Thoracic aorta (tissue), 2 donors: ENCODE measurements around the gene PPP1R7. TPM values are rescaled to one million over a fixed set of nuclear protein-coding genes. Genes with fewer than 3 reads are reported as not detected.

Experiments used
- ATAC-seq: fragments of 150-250 bp; one replicate; pipeline ENCODE4 v1.8.0; 2017; ENCODE audit warnings: low read depth; ENCODE audit not compliant: insufficient number of reproducible peaks, low FRiP score
- DNase-seq: peaks from one replicate; pipeline ENCODE4 v3.0.0-alpha.2; 2020; ENCODE audit warnings: low spot score
- H3K27ac ChIP-seq, 2 donors: fragments of 200-600 bp; sonication (generic); 1 replicate in 1 of 2; 2 replicates in 1 of 2; pipeline ENCODE4 v1.5.1; 2016; ENCODE audit warnings: mild to moderate bottlenecking in 2 of 2, moderate library complexity in 2 of 2
- H3K27me3 ChIP-seq: fragments of 200-600 bp; sonication (generic); replicated peaks from 2 replicates; pipeline ENCODE4 v1.6.0; 2016; ENCODE audit warnings: mild to moderate bottlenecking; ENCODE audit not compliant: insufficient read depth
- H3K36me3 ChIP-seq: fragments of 200-600 bp; sonication (generic); one replicate; pipeline ENCODE4 v1.5.1; 2016
- H3K4me1 ChIP-seq, 2 donors: fragments of 200-600 bp; sonication (generic); 1 replicate in 1 of 2; 2 replicates in 1 of 2; pipeline versions ENCODE4 v1.5.1 to v1.6.0; 2016; ENCODE audit warnings: low read depth in 2 of 2, mild to moderate bottlenecking in 1 of 2; ENCODE audit not compliant: control insufficient read depth in 1 of 2
- H3K4me3 ChIP-seq: fragments of 200-600 bp; sonication (generic); 2 replicates; pipeline ENCODE4 v1.5.1; 2016; ENCODE audit warnings: mild to moderate bottlenecking
- H3K9me3 ChIP-seq: fragments of 200-600 bp; sonication (generic); 2 replicates; pipeline ENCODE4 v1.5.1; 2016
- total RNA-seq, 2 donors: library from RNA; depleted of rRNA; stranded (reverse); fragments of >200 nt; gene quantifications; one replicate each; pipeline versions ENCODE4 v1.1.0 to v1.2.3, GENCODE V29; 2016
- TF ChIP-seq, protein P1 (sequence below): fragments of 200-600 bp; sonication (generic); IDR thresholded peaks from one replicate; pipeline ENCODE4 v1.5.1; 2019; ENCODE audit warnings: antibody characterized with exemption

The PPP1R7 gene
- total RNA-seq, 2 donors from 2014 or later, result 28.9 to 40.3 TPM

DNA sequence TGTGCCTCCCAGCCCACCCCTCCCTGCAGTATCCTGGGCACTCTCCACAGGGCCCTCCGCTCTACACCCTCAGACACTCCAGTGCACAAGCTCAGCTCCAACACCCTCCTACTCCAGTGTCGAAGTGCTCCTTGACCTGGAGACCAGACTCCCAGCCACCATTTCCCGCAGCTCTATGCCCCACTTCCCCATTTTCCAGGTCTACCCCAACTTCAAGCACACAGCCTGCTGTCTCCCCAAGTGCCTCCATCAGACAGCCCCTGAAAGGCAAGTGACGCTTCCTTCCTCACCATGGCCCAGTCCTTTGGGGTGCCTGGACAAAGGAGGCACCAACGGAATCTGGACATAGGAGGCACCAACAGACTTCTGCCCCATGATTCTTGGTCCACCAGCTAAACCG lies 8.2 kb upstream of the PPP1R7 start:
- H3K27me3 ChIP-seq, result no peaks in the 10 kb centered on the region
- TF ChIP-seq, protein P1, sequence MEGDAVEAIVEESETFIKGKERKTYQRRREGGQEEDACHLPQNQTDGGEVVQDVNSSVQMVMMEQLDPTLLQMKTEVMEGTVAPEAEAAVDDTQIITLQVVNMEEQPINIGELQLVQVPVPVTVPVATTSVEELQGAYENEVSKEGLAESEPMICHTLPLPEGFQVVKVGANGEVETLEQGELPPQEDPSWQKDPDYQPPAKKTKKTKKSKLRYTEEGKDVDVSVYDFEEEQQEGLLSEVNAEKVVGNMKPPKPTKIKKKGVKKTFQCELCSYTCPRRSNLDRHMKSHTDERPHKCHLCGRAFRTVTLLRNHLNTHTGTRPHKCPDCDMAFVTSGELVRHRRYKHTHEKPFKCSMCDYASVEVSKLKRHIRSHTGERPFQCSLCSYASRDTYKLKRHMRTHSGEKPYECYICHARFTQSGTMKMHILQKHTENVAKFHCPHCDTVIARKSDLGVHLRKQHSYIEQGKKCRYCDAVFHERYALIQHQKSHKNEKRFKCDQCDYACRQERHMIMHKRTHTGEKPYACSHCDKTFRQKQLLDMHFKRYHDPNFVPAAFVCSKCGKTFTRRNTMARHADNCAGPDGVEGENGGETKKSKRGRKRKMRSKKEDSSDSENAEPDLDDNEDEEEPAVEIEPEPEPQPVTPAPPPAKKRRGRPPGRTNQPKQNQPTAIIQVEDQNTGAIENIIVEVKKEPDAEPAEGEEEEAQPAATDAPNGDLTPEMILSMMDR, result no peak
- no peak for DNase-seq
- H3K9me3 ChIP-seq, result no peaks in the 10 kb centered on the region
- H3K27ac ChIP-seq, result no peak overlapping the region
- H3K4me1 ChIP-seq, result no peaks in the 10 kb centered on the region
- H3K36me3 ChIP-seq, result no peaks in the 10 kb centered on the region
- no peak overlapping the region for H3K4me3 ChIP-seq
- ATAC-seq, result no peak

- H3K27ac ChIP-seq, result no peak overlapping the region
- no peaks in the 10 kb centered on the region for H3K27me3 ChIP-seq
- ATAC-seq (no peak), DNase-seq (no peak)
- no peaks in the 10 kb centered on the region for H3K4me1 ChIP-seq
- no peaks in the 10 kb centered on the region for H3K9me3 ChIP-seq
- no peaks in the 10 kb centered on the region for H3K36me3 ChIP-seq
- H3K4me3 ChIP-seq, result no peak overlapping the region
- TF ChIP-seq, protein P1, result no peak
Observed at GRCh38 chr2:241142593-241142992, 7.7 kb upstream of the PPP1R7 start.

- Histone ChIP-seq H3K27me3 (no peaks in the 10 kb centered on the region), H3K4me1 (peaks cover 0 to 11% of the 10 kb centered on the region in 2 donors), H3K4me3 (no peak overlapping the region), H3K36me3 (no peaks in the 10 kb centered on the region), H3K9me3 (no peaks in the 10 kb centered on the region), H3K27ac (no peak overlapping the region)
- TF ChIP-seq, protein P1, result no peak
- ATAC-seq, result no peak
- DNase-seq, result no peak
Observed at GRCh38 chr2:241146286-241146685, 4.0 kb upstream of the PPP1R7 start.

DNA sequence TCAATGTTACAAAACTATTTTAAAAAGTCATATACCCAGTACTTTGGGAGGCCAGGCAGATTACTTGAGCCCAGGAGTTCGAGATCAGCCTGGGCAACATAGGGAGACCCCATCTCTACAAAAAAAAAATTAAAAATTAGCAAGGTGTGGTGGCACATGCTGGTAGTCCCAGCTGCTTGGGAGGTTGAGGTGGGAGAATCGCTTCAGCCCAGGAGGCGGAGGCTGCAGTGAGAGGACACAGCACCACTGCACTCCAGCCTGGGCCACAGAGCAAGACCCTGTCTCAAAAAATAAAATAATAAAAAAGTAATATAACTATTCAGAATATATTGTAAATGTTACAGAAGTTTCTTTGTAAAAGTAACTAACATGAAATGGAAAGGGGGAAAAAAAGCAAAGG lies 2.9 kb upstream of the PPP1R7 start:
- Histone ChIP-seq H3K36me3 (no peaks in the 10 kb centered on the region), H3K27me3 (no peaks in the 10 kb centered on the region), H3K4me3 (no peak overlapping the region), H3K4me1 (peaks cover 0 to 12% of the 10 kb centered on the region in 2 donors), H3K27ac (no peak overlapping the region), H3K9me3 (no peaks in the 10 kb centered on the region)
- TF ChIP-seq, protein P1, result no peak
- no peak for ATAC-seq
- DNase-seq, result no peak

DNA sequence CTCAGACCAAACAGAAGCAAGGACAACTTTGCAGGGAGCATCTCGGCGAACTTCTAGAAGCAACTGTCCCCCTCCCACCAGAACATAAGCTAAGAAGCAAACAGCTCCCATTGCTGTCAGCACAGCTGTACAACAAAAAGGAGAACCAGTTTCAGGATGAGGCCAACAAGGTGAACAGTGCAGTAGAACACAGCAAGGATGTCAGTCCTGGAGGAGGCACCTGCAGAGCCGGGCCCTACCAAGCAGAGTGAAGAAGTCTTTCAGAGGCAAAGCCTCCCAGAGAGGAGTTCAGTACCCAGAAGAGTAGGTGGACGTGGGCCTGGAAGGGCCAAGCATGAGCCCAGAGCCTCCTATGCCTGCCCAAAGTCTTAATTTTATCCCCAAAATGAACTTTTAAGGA lies 2.0 kb upstream of the PPP1R7 start:
- Histone ChIP-seq H3K4me1 (peaks cover 0 to 12% of the 10 kb centered on the region in 2 donors), H3K27me3 (no peaks in the 10 kb centered on the region), H3K4me3 (peak overlapping the region; percentile 99), H3K27ac (no peak overlapping the region), H3K36me3 (no peaks in the 10 kb centered on the region), H3K9me3 (no peaks in the 10 kb centered on the region)
- DNase-seq (no peak), ATAC-seq (no peak)
- TF ChIP-seq, protein P1, result no peak
